Thyroid gland (tissue), 4 donors: ENCODE measurements around the gene ITGB1.

ENCODE experiments used
- POLR2A ChIP-seq, 2 donors: fragments of 450-650 bp; IDR thresholded peaks; one replicate each; pipeline ENCODE4 v1.6.1; 2017; ENCODE audit warnings: antibody characterized with exemption in 2 of 2, mild to moderate bottlenecking in 2 of 2, moderate library complexity in 1 of 2
- TF ChIP-seq, protein P1 (sequence below), 6 experiments: fragments of 200-600 bp in 3 of 6; fragments of 450-650 bp in 3 of 6; sonication (generic) in 3 of 6; IDR thresholded peaks; one replicate each; pipeline ENCODE4 v1.5.1; 2016 to 2019; ENCODE audit warnings: antibody characterized with exemption in 6 of 6, mild to moderate bottlenecking in 2 of 6, inconsistent platforms in 1 of 6, moderate library complexity in 1 of 6

DNA sequence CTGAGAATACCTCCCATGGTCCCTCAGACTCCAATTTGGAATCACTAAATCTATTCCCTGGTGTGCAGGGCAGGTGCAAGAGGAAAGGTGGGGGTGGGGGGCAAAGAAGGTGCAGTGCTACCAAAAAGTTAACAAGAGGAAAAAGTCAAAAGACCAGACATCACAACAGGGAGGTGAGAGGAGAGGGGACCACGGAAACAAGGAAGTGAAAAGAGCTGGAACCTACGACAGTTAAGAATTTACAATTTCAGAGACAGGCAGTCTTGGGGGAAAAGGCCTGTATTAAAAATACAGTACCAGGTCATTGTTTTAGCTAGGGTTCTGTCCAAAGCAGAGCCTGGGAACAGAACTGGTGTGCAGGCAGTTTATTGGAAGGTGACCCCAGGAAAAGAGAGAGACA lies 14.6 kb downstream of the ITGB1 start:
- TF ChIP-seq POLR2A (IDR thresholded peaks at IDR 0.05) = no peak
- TF ChIP-seq, protein P1, sequence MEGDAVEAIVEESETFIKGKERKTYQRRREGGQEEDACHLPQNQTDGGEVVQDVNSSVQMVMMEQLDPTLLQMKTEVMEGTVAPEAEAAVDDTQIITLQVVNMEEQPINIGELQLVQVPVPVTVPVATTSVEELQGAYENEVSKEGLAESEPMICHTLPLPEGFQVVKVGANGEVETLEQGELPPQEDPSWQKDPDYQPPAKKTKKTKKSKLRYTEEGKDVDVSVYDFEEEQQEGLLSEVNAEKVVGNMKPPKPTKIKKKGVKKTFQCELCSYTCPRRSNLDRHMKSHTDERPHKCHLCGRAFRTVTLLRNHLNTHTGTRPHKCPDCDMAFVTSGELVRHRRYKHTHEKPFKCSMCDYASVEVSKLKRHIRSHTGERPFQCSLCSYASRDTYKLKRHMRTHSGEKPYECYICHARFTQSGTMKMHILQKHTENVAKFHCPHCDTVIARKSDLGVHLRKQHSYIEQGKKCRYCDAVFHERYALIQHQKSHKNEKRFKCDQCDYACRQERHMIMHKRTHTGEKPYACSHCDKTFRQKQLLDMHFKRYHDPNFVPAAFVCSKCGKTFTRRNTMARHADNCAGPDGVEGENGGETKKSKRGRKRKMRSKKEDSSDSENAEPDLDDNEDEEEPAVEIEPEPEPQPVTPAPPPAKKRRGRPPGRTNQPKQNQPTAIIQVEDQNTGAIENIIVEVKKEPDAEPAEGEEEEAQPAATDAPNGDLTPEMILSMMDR (IDR thresholded peaks at IDR 0.05) = no peak
